ENCODE measurements around the gene GJD4.

GRCh38 chr10:35608328-35608672, 3.2 kb downstream of the GJD4 start:
- TF ChIP-seq EZH2 (IDR thresholded peaks at IDR 0.05; ENCODE audit: borderline replicate concordance, insufficient read depth, low read length, poor library complexity, severe bottlenecking), result no peak
- TF ChIP-seq, protein P1, sequence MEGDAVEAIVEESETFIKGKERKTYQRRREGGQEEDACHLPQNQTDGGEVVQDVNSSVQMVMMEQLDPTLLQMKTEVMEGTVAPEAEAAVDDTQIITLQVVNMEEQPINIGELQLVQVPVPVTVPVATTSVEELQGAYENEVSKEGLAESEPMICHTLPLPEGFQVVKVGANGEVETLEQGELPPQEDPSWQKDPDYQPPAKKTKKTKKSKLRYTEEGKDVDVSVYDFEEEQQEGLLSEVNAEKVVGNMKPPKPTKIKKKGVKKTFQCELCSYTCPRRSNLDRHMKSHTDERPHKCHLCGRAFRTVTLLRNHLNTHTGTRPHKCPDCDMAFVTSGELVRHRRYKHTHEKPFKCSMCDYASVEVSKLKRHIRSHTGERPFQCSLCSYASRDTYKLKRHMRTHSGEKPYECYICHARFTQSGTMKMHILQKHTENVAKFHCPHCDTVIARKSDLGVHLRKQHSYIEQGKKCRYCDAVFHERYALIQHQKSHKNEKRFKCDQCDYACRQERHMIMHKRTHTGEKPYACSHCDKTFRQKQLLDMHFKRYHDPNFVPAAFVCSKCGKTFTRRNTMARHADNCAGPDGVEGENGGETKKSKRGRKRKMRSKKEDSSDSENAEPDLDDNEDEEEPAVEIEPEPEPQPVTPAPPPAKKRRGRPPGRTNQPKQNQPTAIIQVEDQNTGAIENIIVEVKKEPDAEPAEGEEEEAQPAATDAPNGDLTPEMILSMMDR (IDR thresholded peaks at IDR 0.05; ENCODE audit: poor library complexity, severe bottlenecking), result no peak

Data from neural cell (in vitro differentiated cells).